ENCODE data around the gene DTYMK. TPM values are rescaled to one million over a fixed set of nuclear protein-coding genes. Genes with fewer than 3 reads are reported as not detected.

The DTYMK gene, protein sequence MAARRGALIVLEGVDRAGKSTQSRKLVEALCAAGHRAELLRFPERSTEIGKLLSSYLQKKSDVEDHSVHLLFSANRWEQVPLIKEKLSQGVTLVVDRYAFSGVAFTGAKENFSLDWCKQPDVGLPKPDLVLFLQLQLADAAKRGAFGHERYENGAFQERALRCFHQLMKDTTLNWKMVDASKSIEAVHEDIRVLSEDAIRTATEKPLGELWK
- 79.9 to 88.1 TPM (median 87.7 TPM) in 3 replicates for total RNA-seq (2021)
- percentile 90 among the genes with signal in this experiment for Bru-seq, nascent RNA
- long read RNA-seq, experiment 1, transcript DTYMK-202 (4 exons, 1,089 nt), result minor isoform, 45 of 213 reads
- long read RNA-seq, experiment 1, transcript DTYMK-206 (2 exons, 890 nt), result minor isoform, 8 of 213 reads
- long read RNA-seq, experiment 1, transcript DTYMK-201 (5 exons, 1,232 nt), result major isoform, 125 of 213 reads
- long read RNA-seq, experiment 1, partial matches to known transcripts, result 9 of 213 reads
- long read RNA-seq, experiment 1, other reads (novel, unspliced or antisense), result 26 of 213 reads
- long read RNA-seq, experiment 2, transcript DTYMK-201 (5 exons, 1,232 nt), result major isoform, 77 of 142 reads
- long read RNA-seq, experiment 2, transcript DTYMK-202 (4 exons, 1,089 nt), result minor isoform, 32 of 142 reads
- long read RNA-seq, experiment 2, partial matches to known transcripts, result 12 of 142 reads
- long read RNA-seq, experiment 2, other reads (novel, unspliced or antisense), result 20 of 142 reads
- long read RNA-seq, experiment 3, transcript DTYMK-202 (4 exons, 1,089 nt), result minor isoform, 95 of 419 reads
- long read RNA-seq, experiment 3, transcript DTYMK-201 (5 exons, 1,232 nt), result major isoform, 293 of 419 reads
- long read RNA-seq, experiment 3, partial matches to known transcripts, result 2 of 419 reads
- long read RNA-seq, experiment 3, other reads (novel, unspliced or antisense), result 28 of 419 reads

DNA sequence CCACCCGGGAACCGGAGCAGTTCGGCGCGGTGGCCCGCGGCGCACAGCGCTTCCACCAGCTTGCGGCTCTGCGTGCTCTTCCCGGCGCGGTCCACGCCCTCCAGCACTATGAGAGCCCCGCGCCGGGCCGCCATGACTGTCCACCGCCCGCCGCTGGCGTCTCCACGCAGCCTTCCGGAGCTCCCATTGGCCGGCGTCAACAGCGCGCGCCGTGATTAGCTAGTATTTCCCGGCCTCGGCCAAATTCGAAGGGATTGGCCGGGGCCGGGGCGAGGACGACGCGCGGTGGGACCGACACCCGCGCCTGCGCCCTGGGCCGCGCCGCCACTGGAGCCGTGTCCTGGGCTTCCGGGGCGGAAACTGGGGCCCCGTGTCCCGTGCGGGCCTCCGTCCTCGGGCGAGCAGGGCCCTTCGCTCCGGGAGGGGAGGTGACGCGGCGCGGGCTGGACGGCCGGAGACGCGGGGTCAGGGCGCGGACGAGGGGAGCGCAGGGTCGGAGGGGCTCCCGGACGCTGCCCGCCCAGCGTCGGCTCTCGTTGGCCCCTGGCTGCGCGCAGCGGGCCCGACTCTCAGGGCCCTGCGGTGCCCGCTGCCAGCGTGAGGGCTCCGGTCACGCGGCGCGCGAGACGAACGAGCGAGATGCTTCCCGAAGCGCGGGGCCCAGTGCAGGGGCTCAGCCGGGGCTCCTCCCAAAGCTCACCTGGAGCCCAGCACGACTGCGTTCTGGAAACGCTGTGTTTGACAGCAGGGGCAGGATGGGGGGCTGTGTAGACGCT is at the start of gene DTYMK:
DTYMK (minus strand) TSS at position 166 of the 776 bp plus-strand sequence; CDS start at position 134, 32 bp downstream.
- POLR2A ChIA-PET, result interaction anchor here (0.9 to 2.8 kb wide), 5 partner anchors 15 to 192 kb away, joined by 3 to 28 read pairs (median 3); partner anchors contain the start of genes D2HGDH and ING5
- peak within 1 kb of the TSS; percentile 86; the same call in 1 of the 2 replicates for H3K27ac Mint-ChIP-seq
- TF ChIP-seq, protein P1, sequence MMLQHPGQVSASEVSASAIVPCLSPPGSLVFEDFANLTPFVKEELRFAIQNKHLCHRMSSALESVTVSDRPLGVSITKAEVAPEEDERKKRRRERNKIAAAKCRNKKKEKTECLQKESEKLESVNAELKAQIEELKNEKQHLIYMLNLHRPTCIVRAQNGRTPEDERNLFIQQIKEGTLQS (CRISPR knock-in tag; conservative IDR thresholded peaks at IDR 0.05), result no peak
- TF ChIP-seq, protein P2, sequence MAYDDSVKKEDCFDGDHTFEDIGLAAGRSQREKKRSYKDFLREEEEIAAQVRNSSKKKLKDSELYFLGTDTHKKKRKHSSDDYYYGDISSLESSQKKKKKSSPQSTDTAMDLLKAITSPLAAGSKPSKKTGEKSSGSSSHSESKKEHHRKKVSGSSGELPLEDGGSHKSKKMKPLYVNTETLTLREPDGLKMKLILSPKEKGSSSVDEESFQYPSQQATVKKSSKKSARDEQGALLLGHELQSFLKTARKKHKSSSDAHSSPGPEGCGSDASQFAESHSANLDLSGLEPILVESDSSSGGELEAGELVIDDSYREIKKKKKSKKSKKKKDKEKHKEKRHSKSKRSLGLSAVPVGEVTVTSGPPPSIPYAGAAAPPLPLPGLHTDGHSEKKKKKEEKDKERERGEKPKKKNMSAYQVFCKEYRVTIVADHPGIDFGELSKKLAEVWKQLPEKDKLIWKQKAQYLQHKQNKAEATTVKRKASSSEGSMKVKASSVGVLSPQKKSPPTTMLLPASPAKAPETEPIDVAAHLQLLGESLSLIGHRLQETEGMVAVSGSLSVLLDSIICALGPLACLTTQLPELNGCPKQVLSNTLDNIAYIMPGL (CRISPR knock-in tag; IDR thresholded peaks at IDR 0.05), result peak; percentile 86
- TF ChIP-seq, protein P3, sequence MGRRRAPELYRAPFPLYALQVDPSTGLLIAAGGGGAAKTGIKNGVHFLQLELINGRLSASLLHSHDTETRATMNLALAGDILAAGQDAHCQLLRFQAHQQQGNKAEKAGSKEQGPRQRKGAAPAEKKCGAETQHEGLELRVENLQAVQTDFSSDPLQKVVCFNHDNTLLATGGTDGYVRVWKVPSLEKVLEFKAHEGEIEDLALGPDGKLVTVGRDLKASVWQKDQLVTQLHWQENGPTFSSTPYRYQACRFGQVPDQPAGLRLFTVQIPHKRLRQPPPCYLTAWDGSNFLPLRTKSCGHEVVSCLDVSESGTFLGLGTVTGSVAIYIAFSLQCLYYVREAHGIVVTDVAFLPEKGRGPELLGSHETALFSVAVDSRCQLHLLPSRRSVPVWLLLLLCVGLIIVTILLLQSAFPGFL (CRISPR knock-in tag; IDR thresholded peaks at IDR 0.05; ENCODE audit: borderline replicate concordance), result peak; percentile 59; the same call in 1 of the 2 replicates
- TF ChIP-seq MXD4 (CRISPR knock-in tag; IDR thresholded peaks at IDR 0.05; ENCODE audit: borderline replicate concordance) (no peak), GABPB1 (CRISPR knock-in tag; IDR thresholded peaks at IDR 0.05) (no peak; the same call in 1 of the 2 replicates), CREM (CRISPR knock-in tag; IDR thresholded peaks at IDR 0.05) (peak; percentile 86), ETV6 (CRISPR knock-in tag; IDR thresholded peaks at IDR 0.05) (peak; percentile 66; the same call in 1 of the 2 replicates), ATF1 (CRISPR knock-in tag; IDR thresholded peaks at IDR 0.05) (no peak), ZNF219 (CRISPR knock-in tag; IDR thresholded peaks at IDR 0.05; ENCODE audit: borderline replicate concordance) (no peak), NFYB (CRISPR knock-in tag; conservative IDR thresholded peaks at IDR 0.05; ENCODE audit: low read depth) (peak; percentile 77), NR3C1 (CRISPR knock-in tag; conservative IDR thresholded peaks at IDR 0.05; ENCODE audit: low read depth) (no peak), SMAD3 (CRISPR knock-in tag; IDR thresholded peaks at IDR 0.05; ENCODE audit: borderline replicate concordance) (0 out of 2 replicates have a peak, but pooled peaks have one; percentile 72), SOX15 (CRISPR knock-in tag; IDR thresholded peaks at IDR 0.05) (no peak), ZNF423 (CRISPR knock-in tag; IDR thresholded peaks at IDR 0.05) (peak; percentile 33; the same call in 1 of the 2 replicates), FOXP1 (CRISPR knock-in tag; IDR thresholded peaks at IDR 0.05; ENCODE audit: borderline replicate concordance) (peak; percentile 63; the same call in 1 of the 2 replicates), NR1H2 (CRISPR knock-in tag; IDR thresholded peaks at IDR 0.05) (no peak), GTF2I (CRISPR knock-in tag; conservative IDR thresholded peaks at IDR 0.05) (no peak), TP53 (CRISPR knock-in tag; IDR thresholded peaks at IDR 0.05) (no peak; the same call in 1 of the 2 replicates), CBFB (CRISPR knock-in tag; IDR thresholded peaks at IDR 0.05; ENCODE audit: low read depth) (no peak), ZNF121 (CRISPR knock-in tag; IDR thresholded peaks at IDR 0.05) (no peak)
- TF ChIP-seq, protein P4, sequence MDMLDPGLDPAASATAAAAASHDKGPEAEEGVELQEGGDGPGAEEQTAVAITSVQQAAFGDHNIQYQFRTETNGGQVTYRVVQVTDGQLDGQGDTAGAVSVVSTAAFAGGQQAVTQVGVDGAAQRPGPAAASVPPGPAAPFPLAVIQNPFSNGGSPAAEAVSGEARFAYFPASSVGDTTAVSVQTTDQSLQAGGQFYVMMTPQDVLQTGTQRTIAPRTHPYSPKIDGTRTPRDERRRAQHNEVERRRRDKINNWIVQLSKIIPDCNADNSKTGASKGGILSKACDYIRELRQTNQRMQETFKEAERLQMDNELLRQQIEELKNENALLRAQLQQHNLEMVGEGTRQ (CRISPR knock-in tag; IDR thresholded peaks at IDR 0.05), result peak; percentile 5; the same call in 1 of the 2 replicates
- TF ChIP-seq, protein P5, sequence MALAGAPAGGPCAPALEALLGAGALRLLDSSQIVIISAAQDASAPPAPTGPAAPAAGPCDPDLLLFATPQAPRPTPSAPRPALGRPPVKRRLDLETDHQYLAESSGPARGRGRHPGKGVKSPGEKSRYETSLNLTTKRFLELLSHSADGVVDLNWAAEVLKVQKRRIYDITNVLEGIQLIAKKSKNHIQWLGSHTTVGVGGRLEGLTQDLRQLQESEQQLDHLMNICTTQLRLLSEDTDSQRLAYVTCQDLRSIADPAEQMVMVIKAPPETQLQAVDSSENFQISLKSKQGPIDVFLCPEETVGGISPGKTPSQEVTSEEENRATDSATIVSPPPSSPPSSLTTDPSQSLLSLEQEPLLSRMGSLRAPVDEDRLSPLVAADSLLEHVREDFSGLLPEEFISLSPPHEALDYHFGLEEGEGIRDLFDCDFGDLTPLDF (CRISPR knock-in tag; IDR thresholded peaks at IDR 0.05), result no peak
- TF ChIP-seq, protein P6, sequence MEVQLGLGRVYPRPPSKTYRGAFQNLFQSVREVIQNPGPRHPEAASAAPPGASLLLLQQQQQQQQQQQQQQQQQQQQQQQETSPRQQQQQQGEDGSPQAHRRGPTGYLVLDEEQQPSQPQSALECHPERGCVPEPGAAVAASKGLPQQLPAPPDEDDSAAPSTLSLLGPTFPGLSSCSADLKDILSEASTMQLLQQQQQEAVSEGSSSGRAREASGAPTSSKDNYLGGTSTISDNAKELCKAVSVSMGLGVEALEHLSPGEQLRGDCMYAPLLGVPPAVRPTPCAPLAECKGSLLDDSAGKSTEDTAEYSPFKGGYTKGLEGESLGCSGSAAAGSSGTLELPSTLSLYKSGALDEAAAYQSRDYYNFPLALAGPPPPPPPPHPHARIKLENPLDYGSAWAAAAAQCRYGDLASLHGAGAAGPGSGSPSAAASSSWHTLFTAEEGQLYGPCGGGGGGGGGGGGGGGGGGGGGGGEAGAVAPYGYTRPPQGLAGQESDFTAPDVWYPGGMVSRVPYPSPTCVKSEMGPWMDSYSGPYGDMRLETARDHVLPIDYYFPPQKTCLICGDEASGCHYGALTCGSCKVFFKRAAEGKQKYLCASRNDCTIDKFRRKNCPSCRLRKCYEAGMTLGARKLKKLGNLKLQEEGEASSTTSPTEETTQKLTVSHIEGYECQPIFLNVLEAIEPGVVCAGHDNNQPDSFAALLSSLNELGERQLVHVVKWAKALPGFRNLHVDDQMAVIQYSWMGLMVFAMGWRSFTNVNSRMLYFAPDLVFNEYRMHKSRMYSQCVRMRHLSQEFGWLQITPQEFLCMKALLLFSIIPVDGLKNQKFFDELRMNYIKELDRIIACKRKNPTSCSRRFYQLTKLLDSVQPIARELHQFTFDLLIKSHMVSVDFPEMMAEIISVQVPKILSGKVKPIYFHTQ (CRISPR knock-in tag; IDR thresholded peaks at IDR 0.05), result no peak
- TF ChIP-seq, protein P7, sequence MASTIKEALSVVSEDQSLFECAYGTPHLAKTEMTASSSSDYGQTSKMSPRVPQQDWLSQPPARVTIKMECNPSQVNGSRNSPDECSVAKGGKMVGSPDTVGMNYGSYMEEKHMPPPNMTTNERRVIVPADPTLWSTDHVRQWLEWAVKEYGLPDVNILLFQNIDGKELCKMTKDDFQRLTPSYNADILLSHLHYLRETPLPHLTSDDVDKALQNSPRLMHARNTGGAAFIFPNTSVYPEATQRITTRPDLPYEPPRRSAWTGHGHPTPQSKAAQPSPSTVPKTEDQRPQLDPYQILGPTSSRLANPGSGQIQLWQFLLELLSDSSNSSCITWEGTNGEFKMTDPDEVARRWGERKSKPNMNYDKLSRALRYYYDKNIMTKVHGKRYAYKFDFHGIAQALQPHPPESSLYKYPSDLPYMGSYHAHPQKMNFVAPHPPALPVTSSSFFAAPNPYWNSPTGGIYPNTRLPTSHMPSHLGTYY (CRISPR knock-in tag; IDR thresholded peaks at IDR 0.05), result no peak

More for the DNA sequence above, at the start of gene DTYMK:
- Mint-ChIP-seq H3K4me3 (peak within 1 kb of the TSS; percentile 96), H3K9me3 (no peaks in the 10 kb centered on the region), H3K4me1 (peaks cover 13% of the 10 kb centered on the region), H3K36me3 (peaks cover 28% of the 10 kb centered on the region), H3K27me3 (ENCODE audit: low read depth) (no peaks in the 10 kb centered on the region)
- CTCF ChIA-PET, result interaction anchor here (0.7 to 2.9 kb wide), 6 partner anchors 10 to 192 kb away, joined by 3 to 30 read pairs (median 6); partner anchors contain the start of genes D2HGDH and ING5
- DNase-seq (ENCODE audit: low spot score) (peak; percentile 90), ATAC-seq (peak; percentile 98)
